HepG2 (cell line): Measurements from ENCODE around the gene RTN1. TPM values are rescaled to one million over a fixed set of nuclear protein-coding genes. Genes with fewer than 3 reads are reported as not detected.

Source experiments
- ARID4A ChIP-seq: sonication (generic); formaldehyde crosslinking; IDR thresholded peaks from 2 replicates; pipeline ENCODE4 v1.5.0; 2020; ENCODE audit warnings: mild to moderate bottlenecking, missing genetic modification reagents, borderline replicate concordance
- IKZF1 ChIP-seq: fragments of 450-650 bp; IDR thresholded peaks from 2 replicates; pipeline ENCODE4 v1.7.1; 2016
- RFX3 ChIP-seq: IDR thresholded peaks from 2 replicates; pipeline ENCODE4 v1.6.1; 2016; ENCODE audit warnings: missing biosample characterization, missing genetic modification reagents
- SMAD1 ChIP-seq: sonication (generic); formaldehyde crosslinking; IDR thresholded peaks from 2 replicates; pipeline ENCODE4 v1.4.0; 2020; ENCODE audit warnings: missing genetic modification reagents, low read depth, mild to moderate bottlenecking, borderline replicate concordance
- ZFP91 ChIP-seq: sonication (generic); formaldehyde crosslinking; IDR thresholded peaks from 2 replicates; pipeline ENCODE4 v1.9.0; 2022; ENCODE audit warnings: missing genetic modification reagents, mild to moderate bottlenecking, borderline replicate concordance
- ZNF33B ChIP-seq: sonication (generic); formaldehyde crosslinking; IDR thresholded peaks from 2 replicates; pipeline ENCODE4 v1.5.1; 2020; ENCODE audit warnings: mild to moderate bottlenecking, missing genetic modification reagents
- ZNF556 ChIP-seq: sonication (generic); formaldehyde crosslinking; IDR thresholded peaks from 2 replicates; pipeline ENCODE4 v1.4.0; 2020; ENCODE audit warnings: mild to moderate bottlenecking, missing genetic modification reagents, borderline replicate concordance
- polyA plus RNA-seq, 8 experiments: library from polyadenylated mRNA; depleted of rRNA in 3 of 8; stranded (reverse) in 7 of 8; unstranded in 1 of 8; fragments of >200 nt; fragmentation: Illumina TruSeq in 4 of 8; extraction: Trizol in 4 of 8; gene quantifications; 2 replicates each; pipeline versions ENCODE4 v1.2.1 to v1.2.3, GENCODE V29; 2011 to 2016; ENCODE audit warnings: low read depth in 4 of 8, missing spikeins in 1 of 8, mixed read lengths in 1 of 8; ENCODE audit not compliant: insufficient read depth in 1 of 8
- total RNA-seq, 5 experiments: library from RNA; depleted of rRNA; stranded (reverse); fragments of >200 nt; fragmentation: Illumina TruSeq; extraction: Trizol; gene quantifications; 2 replicates each; pipeline ENCODE4 v1.2.3, GENCODE V29; 2016; ENCODE audit warnings: low read depth in 1 of 5

RTN1 gene
- total and polyA plus RNA-seq, 2 of the 13 experiments (the other 11 are each of a cell fraction or from before 2014, with no cell fraction given) = 0.04 to 0.18 TPM

GRCh38 chr14:59576332-59577294 lies 294.0 kb downstream of the RTN1 start, which contains the start of gene CCDC175 (continued):
- TF ChIP-seq ZFP91 (peak; percentile 23; the same call in 1 of the 2 replicates), ZNF556 (CRISPR knock-in tag) (no peak), SMAD1 (CRISPR knock-in tag) (no peak), RFX3 (CRISPR knock-in tag) (peak; percentile 88), ARID4A (CRISPR knock-in tag) (no peak), ZNF33B (no peak), IKZF1 (no peak)
